SU-DHL-6 (cell line): ENCODE data around the gene MAP6D1.
"Not testable (repeated sequence)": the region's sequence is repeated elsewhere in the genome, so short reads cannot be mapped to it uniquely, and the experiment has no call there.

Experiments
- H2AFZ ChIP-seq: fragments of 200-600 bp; sonication (generic); 2 replicates; pipeline ENCODE4 v1.6.1; 2014; ENCODE audit warnings: low read depth, mild to moderate bottlenecking, moderate library complexity, mixed read lengths, antibody characterized with exemption, low read length; ENCODE audit not compliant: severe bottlenecking
- H3F3A ChIP-seq: fragments of 200-600 bp; shearing (Covaris generic); 2 replicates; pipeline ENCODE4 v1.6.0; 2016; ENCODE audit warnings: antibody characterized with exemption, mild to moderate bottlenecking; ENCODE audit not compliant: insufficient read depth
- H3K27ac ChIP-seq: fragments of 200-600 bp; sonication (generic); 2 replicates; pipeline ENCODE4 v1.5.1; 2016; ENCODE audit warnings: low read depth, mild to moderate bottlenecking, low read length, moderate library complexity, mixed read lengths
- H3K27me3 ChIP-seq: fragments of 200-600 bp; sonication (generic), shearing (Covaris generic); 2 replicates; pipeline ENCODE4 v1.6.0; 2014; ENCODE audit warnings: mild to moderate bottlenecking, low read length
- H3K36me3 ChIP-seq: fragments of 200-600 bp; sonication (generic); 2 replicates; pipeline ENCODE4 v1.6.1; 2014; ENCODE audit warnings: mild to moderate bottlenecking, low read length, mixed read lengths
- H3K4me2 ChIP-seq: fragments of 300-600, 200-600 bp; shearing (Covaris generic), sonication (generic); 2 replicates; pipeline ENCODE4 v1.6.0; 2014; ENCODE audit warnings: low read length, low read depth, mild to moderate bottlenecking; ENCODE audit not compliant: poor library complexity, severe bottlenecking
- H3K4me3 ChIP-seq: fragments of 200-600 bp; sonication (generic); 2 replicates; pipeline ENCODE4 v1.5.1; 2014; ENCODE audit warnings: antibody characterized with exemption, low read length, mild to moderate bottlenecking, mixed read lengths; ENCODE audit not compliant: insufficient read depth, poor library complexity, severe bottlenecking
- H3K79me2 ChIP-seq: fragments of 200-600 bp; sonication (generic); 2 replicates; pipeline ENCODE4 v1.6.1; 2014; ENCODE audit warnings: mild to moderate bottlenecking, low read length, moderate library complexity; ENCODE audit not compliant: insufficient read depth
- H3K9ac ChIP-seq: fragments of 200-600 bp; sonication (generic); 2 replicates; pipeline ENCODE4 v1.7.0; 2014; ENCODE audit warnings: mild to moderate bottlenecking, low read length
- H3K9me2 ChIP-seq: fragments of 200-600 bp; sonication (generic); replicated peaks from 2 replicates; pipeline ENCODE4 v1.6.1; 2014; ENCODE audit warnings: low read length; ENCODE audit not compliant: insufficient read depth
- H3K9me3 ChIP-seq: fragments of 200-600 bp; sonication (generic); 2 replicates; pipeline ENCODE4 v1.6.1; 2014; ENCODE audit warnings: low read length, mixed read lengths; ENCODE audit not compliant: insufficient read depth
- H4K20me1 ChIP-seq: fragments of 200-600 bp; sonication (generic); 2 replicates; pipeline ENCODE4 v1.6.1; 2014; ENCODE audit warnings: low read depth, mild to moderate bottlenecking, antibody characterized with exemption, low read length, moderate library complexity, mixed read lengths
- CTCF ChIP-seq: fragments of 200-600 bp; sonication (generic); IDR thresholded peaks from one replicate; pipeline ENCODE4 v1.5.1; 2017; ENCODE audit warnings: antibody characterized with exemption, mild to moderate bottlenecking, low read length, moderate library complexity; ENCODE audit not compliant: insufficient read depth, poor library complexity, severe bottlenecking
- EZH2phosphoT487 ChIP-seq: fragments of 200-600 bp; sonication (generic), shearing (Covaris generic); conservative IDR thresholded peaks from 2 replicates; pipeline ENCODE4 v1.6.1; 2018; ENCODE audit warnings: mild to moderate bottlenecking, antibody characterized with exemption, low read length, moderate library complexity, mixed read lengths

The MAP6D1 gene

GRCh38 chr3:183781246-183781645, 44.1 kb downstream of the MAP6D1 start:
- no peaks in the 10 kb centered on the region for H3K9me2 ChIP-seq
- H3K9ac ChIP-seq, result no peak overlapping the region
- no peaks in the 10 kb centered on the region for H3F3A ChIP-seq
- no peak overlapping the region for H3K27ac ChIP-seq
- no peak overlapping the region for H2AFZ ChIP-seq
- no peaks in the 10 kb centered on the region for H3K9me3 ChIP-seq
- no peaks in the 10 kb centered on the region for H4K20me1 ChIP-seq
- H3K4me3 ChIP-seq, result no peak overlapping the region
- H3K79me2 ChIP-seq, result no peaks in the 10 kb centered on the region
- no peak overlapping the region for H3K4me2 ChIP-seq
- peaks cover 47% of the 10 kb centered on the region for H3K36me3 ChIP-seq
- no peaks in the 10 kb centered on the region for H3K27me3 ChIP-seq
- TF ChIP-seq CTCF (no peak), EZH2phosphoT487 (no peak)

DNA sequence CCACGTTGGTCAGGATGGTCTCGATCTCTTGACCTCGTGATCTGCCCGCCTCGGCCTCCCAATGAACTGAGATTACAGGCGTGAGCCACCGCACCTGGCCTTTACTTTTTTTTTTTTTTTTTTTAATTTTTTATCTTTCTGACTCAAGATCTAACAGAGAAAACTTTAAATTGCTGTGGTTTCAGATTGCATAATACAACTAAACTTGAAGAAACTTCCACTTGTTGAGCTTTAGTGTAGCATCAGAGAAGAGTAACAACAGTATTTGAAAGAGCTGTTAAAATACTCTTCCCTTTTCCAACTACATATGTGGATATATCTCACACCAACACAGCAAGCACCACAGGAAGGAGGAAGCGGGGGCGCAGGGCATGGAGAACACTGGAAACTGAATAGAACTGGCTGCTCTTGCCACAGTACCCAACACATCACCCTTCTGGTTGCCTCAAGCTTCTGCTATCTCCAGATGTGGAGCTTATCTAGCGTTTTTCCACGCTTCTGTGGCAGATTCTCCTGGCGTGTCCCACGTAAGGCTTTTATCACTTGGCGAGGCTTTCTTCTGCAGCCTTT, 45.4 kb downstream of the MAP6D1 start:
- no peak overlapping the region for H2AFZ ChIP-seq
- H3K36me3 ChIP-seq, result peaks cover 44% of the 10 kb centered on the region
- H3F3A ChIP-seq, result no peaks in the 10 kb centered on the region
- no peak overlapping the region for H3K9ac ChIP-seq
- H3K4me3 ChIP-seq, result no peak overlapping the region
- H3K4me2 ChIP-seq, result no peak overlapping the region
- H3K79me2 ChIP-seq, result no peaks in the 10 kb centered on the region
- H3K27ac ChIP-seq, result no peak overlapping the region
- no peaks in the 10 kb centered on the region for H3K9me3 ChIP-seq
- H4K20me1 ChIP-seq, result no peaks in the 10 kb centered on the region
- H3K9me2 ChIP-seq, result no peaks in the 10 kb centered on the region
- TF ChIP-seq CTCF, result no peak
- TF ChIP-seq EZH2phosphoT487, result no peak
- H3K27me3 ChIP-seq, result no peaks in the 10 kb centered on the region

GRCh38 chr3:183777016-183777618, 48.3 kb downstream of the MAP6D1 start:
- H3K79me2 ChIP-seq, result no peaks in the 10 kb centered on the region
- H4K20me1 ChIP-seq, result no peaks in the 10 kb centered on the region
- H3K27ac ChIP-seq, result no peak overlapping the region
- no peaks in the 10 kb centered on the region for H3F3A ChIP-seq
- no peaks in the 10 kb centered on the region for H3K9me3 ChIP-seq
- H3K4me3 ChIP-seq, result no peak overlapping the region
- H3K27me3 ChIP-seq, result no peaks in the 10 kb centered on the region
- H3K4me2 ChIP-seq, result no peak overlapping the region
- TF ChIP-seq EZH2phosphoT487 (no peak), CTCF (no peak)
- no peak overlapping the region for H2AFZ ChIP-seq
- H3K36me3 ChIP-seq, result peaks cover 50% of the 10 kb centered on the region
- no peak overlapping the region for H3K9ac ChIP-seq
- no peaks in the 10 kb centered on the region for H3K9me2 ChIP-seq

GRCh38 chr3:183776451-183776850, 48.9 kb downstream of the MAP6D1 start:
- H3K9me2 ChIP-seq, H4K20me1 ChIP-seq, H3K27ac ChIP-seq, H3K4me2 ChIP-seq, H3F3A ChIP-seq, H2AFZ ChIP-seq, H3K4me3 ChIP-seq, H3K79me2 ChIP-seq, H3K9me3 ChIP-seq, H3K27me3 ChIP-seq, H3K9ac ChIP-seq: not testable (repeated sequence)
- peaks cover 53% of the 10 kb centered on the region for H3K36me3 ChIP-seq
